Testis (tissue), 2 donors: ENCODE results near the gene ITIH3.

Experiments
- POLR2A ChIP-seq: fragments of 450-650 bp; IDR thresholded peaks from one replicate; pipeline ENCODE4 v1.6.1; 2017; ENCODE audit warnings: antibody characterized with exemption, mild to moderate bottlenecking, moderate library complexity
- TF ChIP-seq, protein P1 (sequence below), 3 experiments: fragments of 450-650 bp in 2 of 3; fragments of 200-600 bp in 1 of 3; sonication (generic) in 1 of 3; IDR thresholded peaks; one replicate each; pipeline ENCODE4 v1.5.1; 2016 to 2019; ENCODE audit warnings: antibody characterized with exemption in 3 of 3, mild to moderate bottlenecking in 2 of 3, moderate library complexity in 1 of 3

DNA sequence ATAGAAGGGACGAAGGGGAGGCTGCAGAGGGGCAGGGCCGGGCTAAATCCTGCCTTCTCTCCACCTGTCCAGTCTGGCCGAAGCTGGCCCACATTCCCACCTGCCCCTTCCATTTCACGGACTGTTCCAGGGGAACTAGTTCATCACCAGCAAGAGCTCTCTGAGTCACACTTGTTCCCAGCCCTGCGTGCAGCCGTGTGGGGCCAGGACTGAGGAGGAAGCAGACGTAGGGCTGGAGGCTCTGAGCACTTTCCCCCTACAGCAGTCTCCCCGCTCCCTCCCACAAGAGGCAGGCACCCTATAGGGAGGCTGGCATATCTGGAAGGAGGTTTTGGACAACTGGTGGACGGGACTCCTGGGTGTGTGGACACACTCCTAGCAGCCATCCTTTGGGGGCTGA is 32.8 kb downstream of the ITIH3 start:
- TF ChIP-seq, protein P1, sequence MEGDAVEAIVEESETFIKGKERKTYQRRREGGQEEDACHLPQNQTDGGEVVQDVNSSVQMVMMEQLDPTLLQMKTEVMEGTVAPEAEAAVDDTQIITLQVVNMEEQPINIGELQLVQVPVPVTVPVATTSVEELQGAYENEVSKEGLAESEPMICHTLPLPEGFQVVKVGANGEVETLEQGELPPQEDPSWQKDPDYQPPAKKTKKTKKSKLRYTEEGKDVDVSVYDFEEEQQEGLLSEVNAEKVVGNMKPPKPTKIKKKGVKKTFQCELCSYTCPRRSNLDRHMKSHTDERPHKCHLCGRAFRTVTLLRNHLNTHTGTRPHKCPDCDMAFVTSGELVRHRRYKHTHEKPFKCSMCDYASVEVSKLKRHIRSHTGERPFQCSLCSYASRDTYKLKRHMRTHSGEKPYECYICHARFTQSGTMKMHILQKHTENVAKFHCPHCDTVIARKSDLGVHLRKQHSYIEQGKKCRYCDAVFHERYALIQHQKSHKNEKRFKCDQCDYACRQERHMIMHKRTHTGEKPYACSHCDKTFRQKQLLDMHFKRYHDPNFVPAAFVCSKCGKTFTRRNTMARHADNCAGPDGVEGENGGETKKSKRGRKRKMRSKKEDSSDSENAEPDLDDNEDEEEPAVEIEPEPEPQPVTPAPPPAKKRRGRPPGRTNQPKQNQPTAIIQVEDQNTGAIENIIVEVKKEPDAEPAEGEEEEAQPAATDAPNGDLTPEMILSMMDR (IDR thresholded peaks at IDR 0.05): no peak
- TF ChIP-seq POLR2A: no peak
